Measurements from ENCODE around the gene ACOT11. TPM values are rescaled to one million over a fixed set of nuclear protein-coding genes. Genes with fewer than 3 reads are reported as not detected.
A peak's percentile ranks its signal among the peaks of the same experiment; 100 is the strongest.

Gene ACOT11
- total and polyA plus RNA-seq, 11 donors = 33.2 to 69.3 (median 55.9) TPM

DNA sequence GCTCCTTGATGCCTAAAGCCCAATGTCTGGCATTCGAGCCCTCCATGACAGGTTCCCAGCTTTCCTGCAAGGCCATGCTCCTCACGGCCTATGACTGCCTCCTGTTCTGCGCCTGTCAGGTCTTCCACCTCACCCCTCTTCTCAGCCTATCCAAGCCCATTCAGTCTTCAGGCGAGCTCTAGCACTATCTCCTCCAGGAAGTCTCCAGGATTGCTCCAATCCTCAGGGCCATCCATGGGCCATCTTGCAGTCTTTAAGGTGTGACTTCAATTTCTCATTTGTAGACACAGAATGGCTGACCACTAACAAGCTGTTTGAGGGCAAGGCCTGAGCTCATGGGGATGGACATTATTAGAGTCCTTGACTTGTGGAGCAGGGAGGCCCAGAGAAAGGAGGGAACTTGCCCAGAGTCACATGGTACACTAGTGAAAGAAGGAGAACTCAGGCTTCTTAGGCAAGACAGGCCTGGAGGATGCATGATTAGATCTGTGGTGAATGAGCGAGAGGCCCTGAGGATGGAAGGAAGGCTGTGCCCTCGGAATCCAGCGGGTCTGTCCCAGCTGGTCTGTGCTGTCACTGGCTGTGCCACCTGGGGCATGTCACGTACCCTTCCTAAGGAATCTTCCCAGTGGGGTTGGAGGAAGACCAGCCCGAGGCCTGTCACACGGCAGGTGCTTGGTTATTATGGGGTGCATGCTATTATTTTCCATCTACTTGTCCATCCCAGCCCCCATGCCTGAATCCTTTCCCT lies 1.2 kb upstream of the ACOT11 start:
- no peak overlapping the region for H3K4me3 ChIP-seq
- ATAC-seq (no peak), DNase-seq (no peak)
- WGBS, 4 donors = 72 to 81% (median 76%) methylated on average over 10 of the region's 10 CpGs
- no peaks in the 10 kb centered on the region for H3K36me3 ChIP-seq
- peak overlapping the region; percentile 73 to 98 (median 90) for H3K27ac ChIP-seq
- H3K9me3 ChIP-seq = no peaks in the 10 kb centered on the region
- intact Hi-C loops (cut with DNase I) = loop anchor here in 4 of 10 donors (2.0 to 5.0 kb wide), 4 partner anchors 34 to 145 kb away; no protein-coding TSS in a partner anchor
- TF ChIP-seq, protein P1, sequence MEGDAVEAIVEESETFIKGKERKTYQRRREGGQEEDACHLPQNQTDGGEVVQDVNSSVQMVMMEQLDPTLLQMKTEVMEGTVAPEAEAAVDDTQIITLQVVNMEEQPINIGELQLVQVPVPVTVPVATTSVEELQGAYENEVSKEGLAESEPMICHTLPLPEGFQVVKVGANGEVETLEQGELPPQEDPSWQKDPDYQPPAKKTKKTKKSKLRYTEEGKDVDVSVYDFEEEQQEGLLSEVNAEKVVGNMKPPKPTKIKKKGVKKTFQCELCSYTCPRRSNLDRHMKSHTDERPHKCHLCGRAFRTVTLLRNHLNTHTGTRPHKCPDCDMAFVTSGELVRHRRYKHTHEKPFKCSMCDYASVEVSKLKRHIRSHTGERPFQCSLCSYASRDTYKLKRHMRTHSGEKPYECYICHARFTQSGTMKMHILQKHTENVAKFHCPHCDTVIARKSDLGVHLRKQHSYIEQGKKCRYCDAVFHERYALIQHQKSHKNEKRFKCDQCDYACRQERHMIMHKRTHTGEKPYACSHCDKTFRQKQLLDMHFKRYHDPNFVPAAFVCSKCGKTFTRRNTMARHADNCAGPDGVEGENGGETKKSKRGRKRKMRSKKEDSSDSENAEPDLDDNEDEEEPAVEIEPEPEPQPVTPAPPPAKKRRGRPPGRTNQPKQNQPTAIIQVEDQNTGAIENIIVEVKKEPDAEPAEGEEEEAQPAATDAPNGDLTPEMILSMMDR (IDR thresholded peaks at IDR 0.05) = no peak
- no peak for TF ChIP-seq POLR2A (IDR thresholded peaks at IDR 0.05)
- H3K27me3 ChIP-seq = no peaks in the 10 kb centered on the region
- H3K4me1 ChIP-seq = peaks cover 0 to 46% (median 20%) of the 10 kb centered on the region in 12 donors

DNA sequence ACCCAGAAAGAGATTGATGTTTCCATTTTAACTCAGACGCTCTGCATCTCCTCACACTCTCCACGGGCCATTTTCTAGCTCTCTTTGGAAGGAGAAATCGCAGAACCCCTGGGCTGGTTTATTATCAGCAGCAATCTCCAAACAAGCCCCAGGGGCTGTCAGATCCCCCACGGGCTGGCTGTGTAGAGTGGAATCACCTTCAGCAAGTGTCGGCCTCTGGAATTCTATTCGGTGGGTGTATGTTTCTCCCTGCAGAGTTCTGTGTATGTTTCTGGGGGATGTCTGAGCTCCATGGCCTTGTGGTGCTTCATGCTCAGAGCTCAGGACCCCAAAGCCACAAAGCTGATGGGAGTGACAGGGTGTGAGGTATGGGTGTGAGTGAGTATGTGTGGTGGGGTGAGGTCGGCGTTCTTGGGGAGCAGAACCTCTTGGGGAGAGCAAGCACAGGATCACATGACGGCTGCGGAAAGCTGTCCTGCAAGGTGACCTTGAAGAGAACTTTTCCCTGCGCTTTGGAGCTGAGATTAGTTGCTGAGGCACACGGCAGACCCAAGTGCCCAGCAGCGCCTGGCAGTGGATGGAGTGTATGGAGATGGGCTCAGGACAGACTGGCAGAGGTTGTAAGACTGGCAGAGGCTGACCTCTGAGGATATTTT lies 489 bp downstream of the ACOT11 start:
- WGBS, 4 donors = 32 to 36% (median 36%) methylated on average over 13 of the region's 13 CpGs
- Histone ChIP-seq H3K36me3 (no peaks in the 10 kb centered on the region), H3K9me3 (no peaks in the 10 kb centered on the region), H3K27ac (peak overlapping the region; percentile 82 to 98 (median 90)), H3K4me3 (peak overlapping the region; percentile 19 to 72 (median 56)), H3K4me1 (peaks cover 0 to 40% (median 12%) of the 10 kb centered on the region in 12 donors), H3K27me3 (no peaks in the 10 kb centered on the region)
- DNase-seq (peak in 3 of 5 donors; percentile 59 to 76 (median 73)), ATAC-seq (peak; percentile 36 to 62 (median 49))
- intact Hi-C loops (cut with DNase I) = loop anchor here in 7 of 10 donors (1.0 to 5.0 kb wide), 6 partner anchors 11 to 146 kb away; no protein-coding TSS in a partner anchor
- TF ChIP-seq, protein P1 (IDR thresholded peaks at IDR 0.05) = no peak
- TF ChIP-seq POLR2A (IDR thresholded peaks at IDR 0.05) = peak in 1 of 2 donors; percentile 12

DNA sequence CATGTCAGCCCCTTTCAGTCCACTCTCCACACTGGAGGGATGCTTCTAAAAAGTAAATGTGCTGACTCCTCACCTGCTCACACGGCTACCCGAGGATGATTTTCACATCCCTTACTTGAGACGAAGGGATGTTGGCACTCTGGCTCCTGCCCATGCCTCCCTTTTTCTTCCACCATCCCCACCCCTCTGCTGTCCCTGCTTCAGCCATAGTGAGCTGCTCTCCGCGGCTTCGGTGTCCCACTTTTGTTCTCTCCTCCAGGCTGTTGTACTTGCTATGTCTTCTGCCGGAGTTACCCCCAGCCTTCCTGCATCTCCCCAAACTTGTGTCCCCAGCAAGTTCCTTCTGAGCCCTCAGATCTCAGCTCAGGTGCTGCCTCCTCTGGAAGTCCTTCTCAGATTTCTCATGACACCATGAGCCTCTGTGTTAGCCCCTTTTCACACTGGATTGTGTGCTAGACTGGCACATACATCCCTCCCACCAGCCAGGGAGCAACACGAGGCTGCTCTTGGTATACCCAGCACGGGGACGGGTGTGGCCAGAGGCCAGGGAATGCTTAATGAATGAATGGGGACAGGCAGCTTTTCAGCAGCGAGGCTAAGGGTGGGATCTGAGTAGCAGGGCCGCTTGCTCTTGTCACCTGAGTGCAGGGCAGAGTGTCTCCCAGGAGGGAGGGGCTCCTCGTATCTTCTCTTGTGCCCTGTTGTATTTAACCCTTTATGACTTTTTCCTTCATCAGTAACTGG lies 1.3 kb downstream of the ACOT11 start:
- Histone ChIP-seq H3K27ac (peak overlapping the region; percentile 82 to 98 (median 90)), H3K4me1 (peaks cover 0 to 40% (median 12%) of the 10 kb centered on the region in 12 donors), H3K9me3 (no peaks in the 10 kb centered on the region), H3K4me3 (peak overlapping the region in 11 of 12 donors; percentile 36 to 72 (median 56)), H3K27me3 (no peaks in the 10 kb centered on the region), H3K36me3 (no peaks in the 10 kb centered on the region)
- DNase-seq (peak in 3 of 5 donors; percentile 66 to 80 (median 67)), ATAC-seq (peak; percentile 8 to 26 (median 10))
- intact Hi-C loops (cut with DNase I) = loop anchor here in 6 of 10 donors (2.0 to 5.0 kb wide), 5 partner anchors 25 to 147 kb away; no protein-coding TSS in a partner anchor
- TF ChIP-seq, protein P1 (IDR thresholded peaks at IDR 0.05) = no peak
- no peak for TF ChIP-seq POLR2A (IDR thresholded peaks at IDR 0.05)
- 36 to 49% (median 44%) methylated on average over 13 of the region's 13 CpGs for WGBS, 4 donors
